ENCODE data around the gene MYO5A.
"Not testable (repeated sequence)": the region's sequence is repeated elsewhere in the genome, so short reads cannot be mapped to it uniquely, and the experiment has no call there.

The MYO5A gene

DNA sequence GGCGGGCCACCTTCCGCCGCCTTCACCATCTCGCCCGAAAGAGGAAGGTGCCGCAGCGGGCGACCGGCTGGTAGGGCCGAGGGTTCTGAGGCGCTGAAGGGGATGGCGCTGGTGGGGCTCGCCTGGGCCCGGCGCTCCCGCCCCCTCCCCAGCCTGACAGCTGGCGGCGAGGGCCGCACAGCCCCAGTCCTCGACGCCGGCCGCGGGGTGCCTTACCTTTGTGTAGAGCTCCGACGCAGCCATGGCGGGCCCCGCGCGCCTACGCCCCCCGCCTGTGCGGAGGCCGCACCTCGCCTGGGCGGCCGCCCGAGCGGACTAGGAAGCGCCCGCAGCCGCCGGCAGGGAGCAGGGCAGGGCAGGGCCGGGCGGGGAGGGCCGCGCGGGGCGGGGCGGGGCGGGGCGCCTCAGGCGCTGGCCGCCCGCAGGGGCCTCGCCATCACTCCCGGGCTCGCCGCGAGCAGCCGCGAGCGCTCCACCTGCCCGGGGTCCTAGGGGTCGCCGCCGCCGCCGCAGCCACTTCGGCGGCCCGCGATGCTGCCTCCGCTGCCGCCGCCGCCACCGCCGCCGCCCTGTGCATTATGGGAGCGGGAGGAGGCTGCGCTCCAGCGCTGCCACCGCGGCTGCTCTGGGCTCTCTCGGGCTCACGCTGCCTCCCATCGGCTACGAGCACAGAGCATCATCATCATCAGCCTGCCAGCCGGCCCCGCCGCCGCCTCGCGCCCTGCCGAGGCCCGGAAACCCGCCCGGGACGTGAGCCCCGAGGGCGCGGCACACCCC is at the start of gene MYO5A:
MYO5A (minus strand) TSS at position 317 of the 777 bp plus-strand sequence; CDS start at position 243, 74 bp downstream.
- TF ChIP-seq SNAI2 (CRISPR knock-in tag; IDR thresholded peaks at IDR 0.05) (no peak), TOX (CRISPR knock-in tag; IDR thresholded peaks at IDR 0.05; ENCODE audit: borderline replicate concordance) (no peak), TSHZ2 (CRISPR knock-in tag; IDR thresholded peaks at IDR 0.05) (no peak), ISL1 (CRISPR knock-in tag; IDR thresholded peaks at IDR 0.05) (no peak), BACH2 (CRISPR knock-in tag; IDR thresholded peaks at IDR 0.05; ENCODE audit: borderline replicate concordance) (no peak), CSDC2 (CRISPR knock-in tag; IDR thresholded peaks at IDR 0.05) (no peak), ZC3H10 (CRISPR knock-in tag; IDR thresholded peaks at IDR 0.05) (no peak), ZNF70 (CRISPR knock-in tag; IDR thresholded peaks at IDR 0.05) (no peak), ZNF565 (CRISPR knock-in tag; conservative IDR thresholded peaks at IDR 0.05; ENCODE audit: low read depth) (no peak), ZNF8 (CRISPR knock-in tag; IDR thresholded peaks at IDR 0.05) (no peak), PPARA (CRISPR knock-in tag; IDR thresholded peaks at IDR 0.05; ENCODE audit: borderline replicate concordance) (no peak)
- TF ChIP-seq, protein P1, sequence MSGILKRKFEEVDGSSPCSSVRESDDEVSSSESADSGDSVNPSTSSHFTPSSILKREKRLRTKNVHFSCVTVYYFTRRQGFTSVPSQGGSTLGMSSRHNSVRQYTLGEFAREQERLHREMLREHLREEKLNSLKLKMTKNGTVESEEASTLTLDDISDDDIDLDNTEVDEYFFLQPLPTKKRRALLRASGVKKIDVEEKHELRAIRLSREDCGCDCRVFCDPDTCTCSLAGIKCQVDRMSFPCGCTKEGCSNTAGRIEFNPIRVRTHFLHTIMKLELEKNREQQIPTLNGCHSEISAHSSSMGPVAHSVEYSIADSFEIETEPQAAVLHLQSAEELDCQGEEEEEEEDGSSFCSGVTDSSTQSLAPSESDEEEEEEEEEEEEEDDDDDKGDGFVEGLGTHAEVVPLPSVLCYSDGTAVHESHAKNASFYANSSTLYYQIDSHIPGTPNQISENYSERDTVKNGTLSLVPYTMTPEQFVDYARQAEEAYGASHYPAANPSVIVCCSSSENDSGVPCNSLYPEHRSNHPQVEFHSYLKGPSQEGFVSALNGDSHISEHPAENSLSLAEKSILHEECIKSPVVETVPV (CRISPR knock-in tag; IDR thresholded peaks at IDR 0.05), result no peak
- TF ChIP-seq, protein P2, sequence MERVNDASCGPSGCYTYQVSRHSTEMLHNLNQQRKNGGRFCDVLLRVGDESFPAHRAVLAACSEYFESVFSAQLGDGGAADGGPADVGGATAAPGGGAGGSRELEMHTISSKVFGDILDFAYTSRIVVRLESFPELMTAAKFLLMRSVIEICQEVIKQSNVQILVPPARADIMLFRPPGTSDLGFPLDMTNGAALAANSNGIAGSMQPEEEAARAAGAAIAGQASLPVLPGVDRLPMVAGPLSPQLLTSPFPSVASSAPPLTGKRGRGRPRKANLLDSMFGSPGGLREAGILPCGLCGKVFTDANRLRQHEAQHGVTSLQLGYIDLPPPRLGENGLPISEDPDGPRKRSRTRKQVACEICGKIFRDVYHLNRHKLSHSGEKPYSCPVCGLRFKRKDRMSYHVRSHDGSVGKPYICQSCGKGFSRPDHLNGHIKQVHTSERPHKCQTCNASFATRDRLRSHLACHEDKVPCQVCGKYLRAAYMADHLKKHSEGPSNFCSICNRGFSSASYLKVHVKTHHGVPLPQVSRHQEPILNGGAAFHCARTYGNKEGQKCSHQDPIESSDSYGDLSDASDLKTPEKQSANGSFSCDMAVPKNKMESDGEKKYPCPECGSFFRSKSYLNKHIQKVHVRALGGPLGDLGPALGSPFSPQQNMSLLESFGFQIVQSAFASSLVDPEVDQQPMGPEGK (CRISPR knock-in tag; IDR thresholded peaks at IDR 0.05; ENCODE audit: borderline replicate concordance), result no peak
- TF ChIP-seq, protein P3, sequence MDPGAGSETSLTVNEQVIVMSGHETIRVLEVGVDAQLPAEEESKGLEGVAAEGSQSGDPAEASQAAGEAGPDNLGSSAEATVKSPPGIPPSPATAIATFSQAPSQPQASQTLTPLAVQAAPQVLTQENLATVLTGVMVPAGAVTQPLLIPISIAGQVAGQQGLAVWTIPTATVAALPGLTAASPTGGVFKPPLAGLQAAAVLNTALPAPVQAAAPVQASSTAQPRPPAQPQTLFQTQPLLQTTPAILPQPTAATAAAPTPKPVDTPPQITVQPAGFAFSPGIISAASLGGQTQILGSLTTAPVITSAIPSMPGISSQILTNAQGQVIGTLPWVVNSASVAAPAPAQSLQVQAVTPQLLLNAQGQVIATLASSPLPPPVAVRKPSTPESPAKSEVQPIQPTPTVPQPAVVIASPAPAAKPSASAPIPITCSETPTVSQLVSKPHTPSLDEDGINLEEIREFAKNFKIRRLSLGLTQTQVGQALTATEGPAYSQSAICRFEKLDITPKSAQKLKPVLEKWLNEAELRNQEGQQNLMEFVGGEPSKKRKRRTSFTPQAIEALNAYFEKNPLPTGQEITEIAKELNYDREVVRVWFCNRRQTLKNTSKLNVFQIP (CRISPR knock-in tag; IDR thresholded peaks at IDR 0.05; ENCODE audit: borderline replicate concordance, low read depth), result no peak
- ATAC-seq, result peak; percentile 92

- ATAC-seq, result no peak
- TF ChIP-seq CREB5 (CRISPR knock-in tag; IDR thresholded peaks at IDR 0.05; ENCODE audit: low read depth), result no peak
- TF ChIP-seq CSDC2 (CRISPR knock-in tag; IDR thresholded peaks at IDR 0.05), result no peak
- no peak for TF ChIP-seq ZNF70 (CRISPR knock-in tag; IDR thresholded peaks at IDR 0.05)
Observed at GRCh38 chr15:52576692-52577091, 48.0 kb upstream of the MYO5A start.

DNA sequence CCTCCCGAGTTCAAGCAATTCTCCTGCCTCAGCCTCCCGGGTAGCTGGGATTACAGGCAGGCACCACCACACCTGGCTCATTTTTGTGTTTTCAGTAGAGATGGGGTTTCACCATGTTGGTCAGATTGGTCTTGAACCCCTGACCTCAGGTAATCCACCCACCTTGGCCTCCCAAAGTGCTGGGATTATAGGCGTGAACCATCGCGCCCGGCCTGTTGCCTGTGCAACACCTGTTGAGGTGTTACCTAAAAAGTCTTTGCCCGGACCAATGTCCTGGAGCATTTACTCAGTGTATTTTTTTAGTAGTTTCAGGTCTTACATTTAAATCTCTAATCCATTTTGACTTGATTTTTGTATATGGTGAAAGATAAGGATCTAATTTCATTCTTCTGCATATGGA is 46.9 kb upstream of the MYO5A start:
- not testable (repeated sequence) for ATAC-seq

GRCh38 chr15:52575072-52575471 is 46.4 kb upstream of the MYO5A start:
- ATAC-seq, result no peak
- TF ChIP-seq ZNF8 (CRISPR knock-in tag; IDR thresholded peaks at IDR 0.05), result no peak
- TF ChIP-seq, protein P3 (CRISPR knock-in tag; IDR thresholded peaks at IDR 0.05; ENCODE audit: borderline replicate concordance, low read depth), result no peak
- TF ChIP-seq ISL1 (CRISPR knock-in tag; IDR thresholded peaks at IDR 0.05), result no peak
- TF ChIP-seq ZC3H10 (CRISPR knock-in tag; IDR thresholded peaks at IDR 0.05), result no peak
- TF ChIP-seq PPARA (CRISPR knock-in tag; IDR thresholded peaks at IDR 0.05; ENCODE audit: borderline replicate concordance), result no peak
- no peak for TF ChIP-seq OSR1 (CRISPR knock-in tag; IDR thresholded peaks at IDR 0.05)
- TF ChIP-seq TOX (CRISPR knock-in tag; IDR thresholded peaks at IDR 0.05; ENCODE audit: borderline replicate concordance), result no peak
- no peak for TF ChIP-seq ZFP3 (CRISPR knock-in tag; IDR thresholded peaks at IDR 0.05)
- TF ChIP-seq ARNTL (CRISPR knock-in tag; IDR thresholded peaks at IDR 0.05; ENCODE audit: borderline replicate concordance, low read depth), result no peak
- TF ChIP-seq, protein P2 (CRISPR knock-in tag; IDR thresholded peaks at IDR 0.05; ENCODE audit: borderline replicate concordance), result no peak
- no peak for TF ChIP-seq BACH2 (CRISPR knock-in tag; IDR thresholded peaks at IDR 0.05; ENCODE audit: borderline replicate concordance)
- TF ChIP-seq ZNF70 (CRISPR knock-in tag; IDR thresholded peaks at IDR 0.05), result no peak

DNA sequence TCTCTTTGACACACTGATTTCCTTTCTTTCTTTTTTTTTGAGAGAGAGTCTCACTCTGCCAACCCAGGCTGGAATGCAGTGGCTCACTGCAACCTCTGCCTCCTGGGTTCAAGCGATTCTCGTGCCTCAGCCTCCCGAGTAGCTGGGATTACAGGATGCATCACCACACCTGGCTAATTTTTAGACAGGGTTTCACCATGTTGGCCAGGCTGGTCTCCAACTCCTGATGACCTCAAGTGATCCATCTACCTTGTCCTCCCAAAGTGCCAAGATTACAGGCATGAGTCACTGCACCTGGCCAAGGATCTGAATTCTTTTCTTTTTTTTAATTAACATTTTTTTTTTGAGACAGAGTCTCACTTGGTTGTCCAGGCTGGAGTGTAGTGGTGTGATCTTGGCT is 45.9 kb upstream of the MYO5A start:
- ATAC-seq, result not testable (repeated sequence)
